ENCODE data around the gene PSAPL1.

- TF ChIP-seq, protein P1, sequence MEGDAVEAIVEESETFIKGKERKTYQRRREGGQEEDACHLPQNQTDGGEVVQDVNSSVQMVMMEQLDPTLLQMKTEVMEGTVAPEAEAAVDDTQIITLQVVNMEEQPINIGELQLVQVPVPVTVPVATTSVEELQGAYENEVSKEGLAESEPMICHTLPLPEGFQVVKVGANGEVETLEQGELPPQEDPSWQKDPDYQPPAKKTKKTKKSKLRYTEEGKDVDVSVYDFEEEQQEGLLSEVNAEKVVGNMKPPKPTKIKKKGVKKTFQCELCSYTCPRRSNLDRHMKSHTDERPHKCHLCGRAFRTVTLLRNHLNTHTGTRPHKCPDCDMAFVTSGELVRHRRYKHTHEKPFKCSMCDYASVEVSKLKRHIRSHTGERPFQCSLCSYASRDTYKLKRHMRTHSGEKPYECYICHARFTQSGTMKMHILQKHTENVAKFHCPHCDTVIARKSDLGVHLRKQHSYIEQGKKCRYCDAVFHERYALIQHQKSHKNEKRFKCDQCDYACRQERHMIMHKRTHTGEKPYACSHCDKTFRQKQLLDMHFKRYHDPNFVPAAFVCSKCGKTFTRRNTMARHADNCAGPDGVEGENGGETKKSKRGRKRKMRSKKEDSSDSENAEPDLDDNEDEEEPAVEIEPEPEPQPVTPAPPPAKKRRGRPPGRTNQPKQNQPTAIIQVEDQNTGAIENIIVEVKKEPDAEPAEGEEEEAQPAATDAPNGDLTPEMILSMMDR (IDR thresholded peaks at IDR 0.05), result no peak
- TF ChIP-seq POLR2AphosphoS5 (IDR thresholded peaks at IDR 0.05; ENCODE audit: low read depth, low read length) (no peak), REST (IDR thresholded peaks at IDR 0.05; ENCODE audit: insufficient read depth in 1 of 2, low read depth in 2 of 2, low read length in 1 of 2) (no peak), SIN3A (IDR thresholded peaks at IDR 0.05; ENCODE audit: borderline replicate concordance, insufficient read depth, low read depth, low read length) (no peak)
Measured at GRCh38 chr4:7393601-7394575, 40.8 kb downstream of the PSAPL1 start.
